ENCODE results near the gene PEF1.

DNA sequence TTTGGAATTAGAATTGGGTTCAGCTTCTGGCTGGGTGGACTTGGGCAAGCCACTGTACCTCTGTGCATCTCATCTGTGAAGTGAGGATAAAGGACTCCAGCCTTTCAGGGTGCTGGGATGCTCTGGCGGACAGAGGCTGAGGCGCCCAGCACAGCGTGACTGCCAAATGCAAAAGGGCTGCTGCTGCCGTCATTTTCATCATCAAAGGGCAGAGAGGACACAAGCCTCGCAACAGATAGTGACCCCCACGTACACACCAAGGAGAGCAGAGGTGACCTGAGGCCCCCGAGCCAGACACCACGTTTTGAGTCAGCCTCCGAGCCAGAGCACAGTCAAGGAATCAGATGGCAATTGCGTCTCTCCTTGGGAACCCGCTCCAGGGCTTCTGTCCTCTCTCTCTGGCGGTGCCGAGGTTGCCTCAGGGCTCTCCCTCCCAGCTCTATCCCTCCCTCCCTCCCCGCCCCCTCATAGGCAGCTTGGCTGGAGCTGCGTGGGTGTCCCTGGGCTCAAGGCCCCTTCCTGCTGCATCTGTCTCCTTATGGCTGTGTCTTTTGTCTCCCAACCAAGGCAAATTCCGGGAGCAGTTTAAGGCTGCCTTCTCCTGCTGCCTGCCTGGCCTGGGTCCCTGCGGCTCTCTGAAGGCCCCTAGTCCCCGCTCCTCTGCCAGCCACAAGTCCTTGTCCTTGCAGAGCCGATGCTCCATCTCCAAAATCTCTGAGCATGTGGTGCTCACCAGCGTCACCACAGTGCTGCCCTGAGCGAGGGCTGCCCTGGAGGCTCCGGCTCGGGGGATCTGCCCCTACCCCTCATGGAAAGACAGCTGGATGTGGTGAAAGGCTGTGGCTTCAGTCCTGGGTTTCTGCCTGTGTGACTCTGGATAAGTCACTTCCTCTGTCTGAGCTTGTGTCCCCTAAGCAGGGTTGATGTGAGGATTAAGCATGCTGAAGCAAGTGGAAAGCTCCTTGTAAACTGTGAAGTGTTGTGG lies 18.2 kb downstream of the PEF1 start:
- no peak for TF ChIP-seq ZBTB7A (IDR thresholded peaks at IDR 0.05; ENCODE audit: low read depth)
- TF ChIP-seq CREB1 (IDR thresholded peaks at IDR 0.05; ENCODE audit: low read depth) = no peak
- no peak for TF ChIP-seq TAF1 (IDR thresholded peaks at IDR 0.05; ENCODE audit: low read depth)
- TF ChIP-seq EP300 (IDR thresholded peaks at IDR 0.05; ENCODE audit: borderline replicate concordance) = no peak
- no peak for TF ChIP-seq EGR1 (IDR thresholded peaks at IDR 0.05)
- no peak for TF ChIP-seq NFIC (IDR thresholded peaks at IDR 0.05)
- no peak for TF ChIP-seq TCF12 (IDR thresholded peaks at IDR 0.05; ENCODE audit: low read depth)
- TF ChIP-seq FOXM1 (IDR thresholded peaks at IDR 0.05; ENCODE audit: borderline replicate concordance, low read depth) = no peak
- no peak for TF ChIP-seq RAD21 (IDR thresholded peaks at IDR 0.05; ENCODE audit: low read depth)
- TF ChIP-seq, protein P1, sequence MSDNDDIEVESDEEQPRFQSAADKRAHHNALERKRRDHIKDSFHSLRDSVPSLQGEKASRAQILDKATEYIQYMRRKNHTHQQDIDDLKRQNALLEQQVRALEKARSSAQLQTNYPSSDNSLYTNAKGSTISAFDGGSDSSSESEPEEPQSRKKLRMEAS (IDR thresholded peaks at IDR 0.05) = no peak
- TF ChIP-seq YY1 (IDR thresholded peaks at IDR 0.05; ENCODE audit: low read depth) = no peak
- no peak for TF ChIP-seq CEBPB (IDR thresholded peaks at IDR 0.05)
- TF ChIP-seq TEAD4 (IDR thresholded peaks at IDR 0.05) = no peak
- TF ChIP-seq, protein P2, sequence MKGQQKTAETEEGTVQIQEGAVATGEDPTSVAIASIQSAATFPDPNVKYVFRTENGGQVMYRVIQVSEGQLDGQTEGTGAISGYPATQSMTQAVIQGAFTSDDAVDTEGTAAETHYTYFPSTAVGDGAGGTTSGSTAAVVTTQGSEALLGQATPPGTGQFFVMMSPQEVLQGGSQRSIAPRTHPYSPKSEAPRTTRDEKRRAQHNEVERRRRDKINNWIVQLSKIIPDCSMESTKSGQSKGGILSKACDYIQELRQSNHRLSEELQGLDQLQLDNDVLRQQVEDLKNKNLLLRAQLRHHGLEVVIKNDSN (IDR thresholded peaks at IDR 0.05) = no peak
